GM18951 (cell line): ENCODE measurements around the gene PRKD1.
"Not testable (repeated sequence)": the region's sequence is repeated elsewhere in the genome, so short reads cannot be mapped to it uniquely, and the experiment has no call there.

ENCODE experiments used
- POLR2A ChIP-seq: IDR thresholded peaks from 4 replicates; pipeline ENCODE4 v1.6.1; 2011; ENCODE audit warnings: mild to moderate bottlenecking; ENCODE audit not compliant: insufficient read length, insufficient read depth; ENCODE audit errors: extremely low read depth
- in situ Hi-C: fragments of 300-500 bp; cut with MboI; formaldehyde crosslinking; loops from one replicate; pipeline ENCODE4 v1.12.0; 2022; ENCODE audit warnings: low sequenced_read_pairs, mixed read lengths, inconsistent platforms; ENCODE audit not compliant: unreplicated experiment

PRKD1 gene

DNA sequence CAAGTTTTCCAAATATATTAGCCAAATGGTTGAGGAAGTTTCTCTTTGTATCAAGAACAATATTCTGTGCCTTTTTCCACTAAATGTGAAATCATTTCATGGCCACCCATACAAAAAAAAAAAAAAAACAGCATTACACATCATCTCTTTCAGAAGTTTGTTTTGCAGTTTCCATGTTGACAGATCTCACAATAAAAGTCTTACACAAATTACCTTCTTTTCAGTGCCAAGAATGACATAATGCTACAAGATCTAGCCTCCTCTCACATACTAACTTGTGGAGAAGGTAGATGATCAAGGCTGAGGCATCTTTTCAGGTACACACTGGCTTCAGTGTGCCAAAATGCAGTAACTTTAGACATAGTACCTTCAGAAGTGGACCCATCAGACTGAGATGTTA is 35.3 kb downstream of the PRKD1 start:
- TF ChIP-seq POLR2A, result no peak
- in situ Hi-C loops, result no loop called here

DNA sequence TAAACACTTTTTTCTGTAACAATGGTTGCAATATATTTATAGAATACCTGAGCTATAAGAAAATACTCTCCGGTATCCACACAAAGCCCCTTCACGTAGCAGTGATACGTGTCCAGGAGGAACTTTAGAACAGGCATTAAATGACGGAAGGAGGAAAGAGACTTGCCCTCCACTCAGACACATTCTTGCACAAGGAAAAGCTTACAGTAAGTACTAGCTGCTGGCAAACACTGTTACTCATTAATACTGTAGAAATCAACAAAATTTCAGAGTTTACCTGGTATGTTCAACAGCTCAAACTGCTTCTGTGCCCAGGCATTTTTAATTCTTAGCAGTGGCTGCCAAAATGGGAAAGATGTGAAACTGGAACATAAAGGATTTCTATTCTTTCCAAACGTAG is 41.7 kb downstream of the PRKD1 start:
- in situ Hi-C loops, result no loop called here
- no peak for TF ChIP-seq POLR2A

DNA sequence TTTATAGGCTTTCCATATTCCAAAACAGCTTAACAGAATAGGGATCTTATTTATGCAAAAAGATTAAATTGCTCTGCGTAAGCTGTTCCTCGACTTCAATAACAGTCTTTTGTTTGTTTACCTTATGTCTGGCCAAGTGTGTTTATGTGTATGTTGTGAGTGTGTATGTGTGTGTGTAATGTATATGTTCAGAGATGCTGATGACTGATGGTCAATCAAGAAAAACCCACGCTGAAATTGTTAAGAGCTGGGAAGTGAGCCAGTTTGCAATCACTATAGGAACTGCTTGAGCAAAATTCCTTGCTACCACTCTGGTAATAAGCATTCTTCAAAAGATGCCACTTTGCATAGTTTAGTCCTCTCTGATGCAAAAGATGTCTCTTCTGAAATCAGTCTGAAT is 59.6 kb downstream of the PRKD1 start:
- no peak for TF ChIP-seq POLR2A
- in situ Hi-C loops, result no loop called here

DNA sequence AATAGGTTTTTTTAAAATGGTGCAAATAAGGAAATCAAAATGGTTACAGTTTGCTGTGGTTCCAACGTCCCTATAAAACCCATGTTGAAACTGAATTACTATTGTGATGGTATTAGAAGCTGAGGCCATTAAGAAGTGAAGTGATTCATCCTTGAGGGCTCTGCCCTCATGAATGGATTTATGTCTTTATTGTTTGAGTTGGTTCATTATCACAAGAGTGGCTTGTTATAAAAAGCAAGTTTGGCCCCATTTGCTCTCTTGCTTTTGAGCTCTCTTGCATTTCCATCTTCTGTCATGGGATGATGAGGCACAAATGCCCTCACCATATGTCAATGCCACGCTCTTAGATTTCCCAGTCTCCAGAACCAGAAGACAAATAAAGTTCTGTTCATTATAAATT is 62.3 kb downstream of the PRKD1 start:
- no peak for TF ChIP-seq POLR2A
- in situ Hi-C loops, result no loop called here

DNA sequence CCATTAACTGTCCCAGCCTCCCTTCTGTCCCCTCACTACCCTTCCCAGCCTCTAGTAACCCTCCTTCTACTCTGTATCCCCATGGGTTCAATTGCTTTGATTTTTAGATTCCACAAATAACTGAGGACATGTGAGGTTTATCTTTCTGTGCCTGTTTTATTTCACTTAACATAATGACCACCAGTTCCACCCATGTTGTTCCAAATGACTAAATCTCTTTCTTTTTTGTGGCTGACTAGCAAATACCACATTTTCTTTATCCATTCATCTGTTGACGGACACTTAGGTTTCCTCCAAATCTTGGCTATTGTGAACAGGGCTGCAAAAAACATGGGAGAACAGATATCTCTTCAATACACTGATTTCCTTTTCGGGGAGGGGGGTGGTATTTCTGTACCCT is 65.7 kb downstream of the PRKD1 start:
- in situ Hi-C loops, result no loop called here

DNA sequence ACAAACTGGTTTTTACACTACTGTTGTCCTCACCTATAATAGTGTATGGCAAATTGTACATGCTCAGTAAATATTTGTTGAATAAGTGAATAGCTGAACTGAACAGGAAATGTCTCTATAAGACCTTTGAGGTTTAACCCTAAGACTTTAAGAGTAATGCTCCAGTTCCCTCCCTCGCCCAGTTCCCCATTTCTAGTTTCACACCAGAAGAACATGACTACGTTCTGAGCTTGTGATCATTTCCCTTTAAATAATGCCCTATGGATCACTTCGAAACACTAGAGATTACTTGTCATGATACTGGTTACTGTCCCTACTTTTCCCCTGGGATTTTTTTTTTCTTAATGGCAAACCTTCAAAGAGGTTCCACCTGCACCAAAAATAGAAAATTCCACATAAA is 69.3 kb downstream of the PRKD1 start:
- TF ChIP-seq POLR2A, result no peak
- in situ Hi-C loops, result no loop called here

More for the DNA sequence above, 65.7 kb downstream of the PRKD1 start:
- no peak for TF ChIP-seq POLR2A

DNA sequence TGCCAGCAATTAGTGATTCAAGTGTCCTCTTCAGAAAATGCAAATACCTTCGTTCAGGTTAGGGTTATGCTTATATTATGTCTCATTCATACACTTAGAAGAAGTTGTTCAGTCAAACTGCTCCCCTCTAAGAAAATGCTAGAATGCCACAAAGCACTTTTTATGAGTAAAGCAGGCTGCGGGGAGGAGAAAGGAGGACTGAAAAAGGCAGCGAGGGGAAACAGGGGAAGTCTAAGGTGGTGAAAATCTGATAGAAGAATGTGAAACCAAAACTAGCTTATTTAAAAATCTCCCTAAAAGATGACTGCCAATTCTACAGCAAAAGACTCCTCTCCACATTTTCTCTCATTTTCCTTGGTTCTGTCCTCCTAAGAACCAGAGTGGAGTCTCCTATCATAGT is 70.1 kb downstream of the PRKD1 start:
- in situ Hi-C loops, result no loop called here
- no peak for TF ChIP-seq POLR2A

DNA sequence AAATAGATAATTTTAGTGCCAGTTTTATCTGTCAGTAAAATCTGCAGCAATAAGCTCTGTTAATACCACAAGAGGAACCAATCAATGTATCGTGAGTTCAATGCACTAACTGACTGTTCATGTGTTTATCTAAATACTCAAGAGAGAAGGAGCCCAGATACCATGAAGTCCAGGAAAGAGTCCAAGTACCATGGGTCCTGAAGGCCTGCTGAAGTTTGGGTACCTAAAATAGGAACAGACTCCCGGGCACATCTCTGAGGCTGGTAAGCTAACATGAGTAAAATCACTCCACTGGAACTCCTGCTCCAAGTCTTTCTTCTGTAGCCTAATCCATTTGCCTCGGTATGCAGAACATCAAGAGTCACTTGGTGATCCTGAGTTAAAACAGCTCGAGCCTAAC is 71.1 kb downstream of the PRKD1 start:
- TF ChIP-seq POLR2A, result no peak
- in situ Hi-C loops, result no loop called here

DNA sequence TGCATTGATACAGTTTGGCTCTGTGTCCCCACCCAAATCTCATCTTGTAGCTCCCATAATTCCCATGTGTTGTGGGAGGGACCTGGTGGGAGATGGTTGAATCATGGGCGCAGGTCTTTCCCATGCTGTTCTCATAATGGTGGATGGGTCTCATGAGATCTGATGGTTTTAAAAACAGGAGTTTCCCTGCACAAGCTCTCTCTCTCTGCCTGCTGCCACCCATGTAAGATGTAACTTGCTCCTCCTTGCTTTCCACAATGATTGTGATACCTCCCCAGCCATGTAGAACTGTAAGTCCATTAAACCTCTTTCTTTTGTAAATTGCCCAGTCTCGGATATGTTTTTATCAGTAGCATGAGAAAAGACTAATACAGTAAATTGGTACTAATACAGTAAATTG is 74.0 kb downstream of the PRKD1 start:
- in situ Hi-C loops, result not testable (repeated sequence)

DNA sequence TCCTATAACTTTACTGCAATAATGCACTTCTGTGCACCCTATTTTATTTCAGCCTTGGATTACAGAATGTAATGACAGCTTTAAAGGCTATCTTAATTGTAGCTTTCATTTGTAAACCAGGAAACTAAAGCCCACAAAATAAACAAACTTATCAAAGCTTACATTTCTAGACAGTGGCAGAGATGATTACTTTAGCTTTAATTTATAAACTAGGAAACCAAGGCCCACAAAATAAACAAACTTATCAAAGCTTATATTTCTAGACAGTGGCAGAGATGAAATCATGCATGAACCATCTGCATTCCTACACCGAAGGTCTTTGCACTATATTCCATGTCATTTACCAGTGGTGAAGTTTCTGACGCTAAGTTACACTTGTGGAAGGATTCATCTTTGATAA is 74.4 kb downstream of the PRKD1 start:
- in situ Hi-C loops, result no loop called here
- TF ChIP-seq POLR2A, result no peak

DNA sequence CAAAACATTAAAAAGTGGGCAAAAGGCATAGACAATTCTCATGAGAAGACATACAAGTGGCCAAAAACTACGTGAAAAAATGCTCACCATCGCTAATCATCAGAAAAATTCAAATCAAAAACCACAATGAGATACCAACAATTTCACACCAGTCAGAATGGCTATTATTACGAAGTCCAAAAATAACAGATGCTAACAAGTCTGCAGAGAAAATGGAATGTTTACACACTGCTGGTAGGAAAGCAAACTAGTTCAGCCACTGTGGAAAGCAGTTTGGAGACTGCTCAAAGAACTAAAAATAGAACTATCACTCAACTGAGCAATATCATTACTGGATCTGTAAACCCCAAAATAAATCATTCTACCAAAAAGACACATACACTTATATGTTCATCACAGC is 76.2 kb downstream of the PRKD1 start:
- no peak for TF ChIP-seq POLR2A
- in situ Hi-C loops, result no loop called here

DNA sequence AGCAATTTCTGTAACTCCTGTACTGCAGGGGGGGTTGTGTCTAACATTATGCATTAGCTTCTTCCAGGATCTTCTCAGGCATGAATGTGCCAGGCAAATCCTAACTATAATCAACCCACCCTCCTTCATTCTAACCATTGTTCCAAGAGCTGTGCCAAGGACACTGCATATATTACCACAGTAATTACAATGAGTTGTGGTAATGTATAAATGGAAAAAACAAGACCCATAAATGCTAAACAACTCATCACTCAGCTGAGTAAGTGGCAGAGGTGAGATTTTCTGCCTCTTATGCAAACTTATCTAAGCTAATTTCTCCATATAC is 80.6 kb downstream of the PRKD1 start:
- in situ Hi-C loops, result no loop called here
- no peak for TF ChIP-seq POLR2A

DNA sequence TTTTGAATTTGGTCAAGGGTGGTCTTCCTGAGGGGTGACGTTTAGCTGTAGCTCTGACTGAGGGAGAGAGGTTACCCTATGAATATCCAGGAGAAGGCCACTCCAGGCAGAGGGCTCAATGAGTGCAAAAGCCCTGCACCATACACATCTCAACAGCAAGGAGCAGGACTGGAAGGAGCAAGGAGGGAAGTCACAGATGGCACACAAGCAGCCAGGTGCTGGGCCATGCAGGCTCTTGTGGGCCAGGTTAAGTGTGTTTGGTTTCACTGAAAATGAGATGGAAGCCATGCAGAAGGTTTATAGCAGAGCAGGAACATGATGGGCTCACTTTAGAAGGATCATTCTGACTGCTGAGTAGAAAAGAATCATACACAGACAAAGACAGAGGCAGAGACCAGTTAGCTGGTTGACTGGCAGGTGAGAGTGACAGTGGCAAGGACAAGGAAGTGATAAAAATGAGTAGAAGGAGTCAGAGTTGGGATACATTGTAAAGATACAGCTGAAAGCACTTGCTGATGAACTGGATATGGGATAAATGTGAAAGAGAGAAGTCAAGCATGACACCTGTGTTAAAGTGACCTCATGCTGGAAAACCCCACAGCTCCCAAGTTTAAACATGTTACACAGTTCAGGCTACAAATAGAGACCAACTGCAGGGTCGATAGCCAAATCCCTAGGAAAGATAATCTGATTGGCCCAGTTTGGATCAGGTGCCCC is 81.2 kb downstream of the PRKD1 start:
- in situ Hi-C loops, result no loop called here
- TF ChIP-seq POLR2A, result no peak

DNA sequence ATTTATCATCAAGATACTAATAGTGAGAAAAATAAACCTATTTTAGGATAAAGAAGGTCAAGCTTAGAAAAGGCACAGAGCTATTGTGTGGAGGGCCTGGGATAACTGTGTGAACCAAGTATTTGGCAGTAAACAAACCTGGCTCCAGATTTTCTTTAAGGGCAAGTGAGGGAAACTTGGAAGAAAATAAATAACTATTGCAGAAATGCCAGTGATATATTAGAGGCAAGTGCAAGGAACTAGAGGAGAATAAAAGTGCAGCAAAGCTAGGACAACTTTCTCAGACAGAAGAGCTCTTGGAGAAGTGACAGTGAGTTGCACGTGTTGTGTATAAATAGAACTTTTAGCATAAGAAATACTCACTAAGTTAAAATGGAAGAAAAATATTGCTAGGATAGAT is 83.7 kb downstream of the PRKD1 start:
- TF ChIP-seq POLR2A, result no peak
- in situ Hi-C loops, result no loop called here

DNA sequence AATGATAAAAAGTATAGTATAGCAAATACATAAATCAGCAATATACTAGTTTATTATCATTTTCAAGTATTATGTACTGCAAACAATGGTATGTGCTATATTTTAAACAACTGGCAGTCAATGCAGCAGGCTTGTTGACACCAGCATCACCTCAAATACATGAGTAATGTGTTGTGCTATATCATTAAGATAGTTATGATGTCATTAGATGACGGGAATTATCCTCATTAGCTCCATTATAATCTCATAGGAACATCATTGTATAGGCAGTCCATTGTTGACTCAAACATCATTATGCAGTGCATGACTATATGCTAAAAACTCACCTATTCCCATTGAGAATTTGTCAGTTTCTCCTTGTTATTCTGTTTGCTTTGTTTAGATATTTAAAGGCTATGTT is 85.4 kb downstream of the PRKD1 start:
- no peak for TF ChIP-seq POLR2A
- in situ Hi-C loops, result no loop called here

DNA sequence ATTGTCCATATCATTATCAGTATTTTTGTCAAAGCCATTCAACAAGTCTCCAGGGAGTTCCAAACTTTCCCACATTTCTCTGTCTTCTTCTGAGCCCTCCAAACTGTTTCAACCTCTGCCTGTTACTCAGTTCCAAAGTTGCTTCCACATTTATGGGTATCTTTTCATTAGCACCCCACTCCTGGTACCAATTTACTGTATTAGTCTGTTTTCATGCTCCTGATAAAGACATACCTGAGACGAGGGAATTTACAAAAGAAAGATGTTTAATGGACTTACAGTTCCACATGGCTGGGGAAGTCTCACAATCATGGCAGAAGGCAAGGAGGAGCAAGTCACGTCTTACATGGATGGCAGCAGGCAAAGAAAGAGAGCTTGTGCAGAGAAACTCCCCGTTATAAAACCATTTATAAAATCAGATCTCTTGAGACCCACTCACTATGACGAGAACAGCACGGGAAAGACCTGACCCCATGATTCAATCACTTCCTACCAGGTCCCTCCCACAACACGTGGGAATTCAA is 87.2 kb downstream of the PRKD1 start:
- in situ Hi-C loops, result not testable (repeated sequence)

DNA sequence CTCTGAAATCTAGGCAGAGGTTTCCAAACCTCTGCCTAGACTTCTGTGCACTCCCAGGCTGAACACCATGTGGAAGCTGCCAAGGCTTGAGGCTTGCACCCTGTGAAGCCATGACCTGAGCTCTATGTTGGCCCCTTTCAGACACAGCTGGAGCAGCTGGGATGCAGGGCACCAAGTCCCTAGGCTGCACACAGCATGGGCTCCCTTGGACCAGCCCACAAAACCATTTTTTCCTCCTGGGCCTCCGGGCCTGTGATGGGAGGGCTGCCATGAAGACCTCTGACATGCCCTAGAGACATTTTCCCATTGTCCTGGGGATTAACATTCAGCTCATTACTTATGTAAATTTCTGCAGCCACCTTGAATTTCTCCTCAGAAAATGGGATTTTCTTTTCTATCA is 88.0 kb downstream of the PRKD1 start:
- in situ Hi-C loops, result not testable (repeated sequence)
